ENCODE data around the gene C9orf152. TPM values are rescaled to one million over a fixed set of nuclear protein-coding genes. Genes with fewer than 3 reads are reported as not detected.
"Not testable (repeated sequence)": the region's sequence is repeated elsewhere in the genome, so short reads cannot be mapped to it uniquely, and the experiment has no call there.

C9orf152 gene
- total RNA-seq, 6 donors from 2014 or later, result 6.3 to 26.3 (median 15.9) TPM

DNA sequence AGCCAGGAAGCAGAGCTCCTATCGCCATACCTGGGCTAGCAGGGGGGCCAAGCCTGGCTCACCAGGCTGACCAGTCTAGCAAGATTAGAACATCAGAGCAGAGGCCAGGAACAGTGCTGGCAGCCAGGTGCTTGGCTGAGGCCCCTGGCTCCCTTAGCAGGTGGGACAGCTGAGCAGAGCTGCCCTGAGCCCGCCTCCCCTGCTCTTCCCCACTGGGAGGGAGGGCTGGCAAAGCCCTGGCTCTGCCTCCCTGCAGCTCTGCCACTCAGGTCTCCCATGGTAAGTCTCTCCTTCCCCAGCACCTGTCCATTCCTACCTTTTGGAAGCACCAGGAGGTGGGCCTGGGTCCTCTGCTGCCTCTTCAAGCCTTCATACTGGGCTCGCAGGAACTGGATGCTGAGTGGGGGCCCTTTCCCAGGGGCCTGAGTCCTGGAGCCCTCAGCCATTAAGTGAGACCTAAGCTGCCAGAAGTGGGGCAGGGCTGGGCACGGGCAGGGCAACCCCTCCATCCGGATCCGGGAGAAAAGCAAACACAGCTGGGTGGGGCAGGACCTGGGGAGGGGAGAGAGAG is 803 bp downstream of the C9orf152 start:
- H3K27me3 ChIP-seq, result no peaks in the 10 kb centered on the region
- H3K36me3 ChIP-seq, result no peaks in the 10 kb centered on the region
- WGBS, 2 donors, result 27 to 43% methylated on average over 3 to 5 of the region's 6 CpGs
- DNase-seq (peak; percentile 61 to 84), ATAC-seq (ENCODE audit: low FRiP score in 2 of 2) (peak; percentile 71 to 90)
- no peaks in the 10 kb centered on the region for H3K9me3 ChIP-seq
- peak overlapping the region; percentile 48 to 91 (median 78) for H3K27ac ChIP-seq
- H3K4me1 ChIP-seq, result peaks cover 0 to 5% (median 2%) of the 10 kb centered on the region in 4 donors
- TF ChIP-seq POLR2A (IDR thresholded peaks at IDR 0.05), result peak in 2 of 4 donors; percentile 27 to 72
- no peak for TF ChIP-seq EP300 (IDR thresholded peaks at IDR 0.05)
- TF ChIP-seq POLR2AphosphoS5 (IDR thresholded peaks at IDR 0.05), result peak in 1 of 2 donors; percentile 20
- peak overlapping the region in 3 of 4 donors; percentile 22 to 45 (median 41) for H3K4me3 ChIP-seq

- peak; percentile 21 to 25 for ATAC-seq (ENCODE audit: low FRiP score in 2 of 2)
- H3K27ac ChIP-seq, result peak overlapping the region; percentile 48 to 91 (median 78)
- TF ChIP-seq, protein P1, sequence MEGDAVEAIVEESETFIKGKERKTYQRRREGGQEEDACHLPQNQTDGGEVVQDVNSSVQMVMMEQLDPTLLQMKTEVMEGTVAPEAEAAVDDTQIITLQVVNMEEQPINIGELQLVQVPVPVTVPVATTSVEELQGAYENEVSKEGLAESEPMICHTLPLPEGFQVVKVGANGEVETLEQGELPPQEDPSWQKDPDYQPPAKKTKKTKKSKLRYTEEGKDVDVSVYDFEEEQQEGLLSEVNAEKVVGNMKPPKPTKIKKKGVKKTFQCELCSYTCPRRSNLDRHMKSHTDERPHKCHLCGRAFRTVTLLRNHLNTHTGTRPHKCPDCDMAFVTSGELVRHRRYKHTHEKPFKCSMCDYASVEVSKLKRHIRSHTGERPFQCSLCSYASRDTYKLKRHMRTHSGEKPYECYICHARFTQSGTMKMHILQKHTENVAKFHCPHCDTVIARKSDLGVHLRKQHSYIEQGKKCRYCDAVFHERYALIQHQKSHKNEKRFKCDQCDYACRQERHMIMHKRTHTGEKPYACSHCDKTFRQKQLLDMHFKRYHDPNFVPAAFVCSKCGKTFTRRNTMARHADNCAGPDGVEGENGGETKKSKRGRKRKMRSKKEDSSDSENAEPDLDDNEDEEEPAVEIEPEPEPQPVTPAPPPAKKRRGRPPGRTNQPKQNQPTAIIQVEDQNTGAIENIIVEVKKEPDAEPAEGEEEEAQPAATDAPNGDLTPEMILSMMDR (IDR thresholded peaks at IDR 0.05), result no peak
- no peak for TF ChIP-seq POLR2AphosphoS5 (IDR thresholded peaks at IDR 0.05)
- no peak for TF ChIP-seq POLR2A (IDR thresholded peaks at IDR 0.05)
- no peak for TF ChIP-seq EP300 (IDR thresholded peaks at IDR 0.05)
- peak in 1 of 2 donors; percentile 58 for DNase-seq
- H3K4me1 ChIP-seq, result peaks cover 0 to 5% (median 2%) of the 10 kb centered on the region in 4 donors
- no peaks in the 10 kb centered on the region for H3K36me3 ChIP-seq
- no peaks in the 10 kb centered on the region for H3K9me3 ChIP-seq
- H3K27me3 ChIP-seq, result no peaks in the 10 kb centered on the region
- WGBS, 2 donors, result 46 to 71% methylated on average over 1 of the region's 1 CpG
- peak overlapping the region in 3 of 4 donors; percentile 22 to 45 (median 41) for H3K4me3 ChIP-seq
These were observed 1.6 kb downstream of the C9orf152 start for GRCh38 chr9:110206389-110206788.

DNA sequence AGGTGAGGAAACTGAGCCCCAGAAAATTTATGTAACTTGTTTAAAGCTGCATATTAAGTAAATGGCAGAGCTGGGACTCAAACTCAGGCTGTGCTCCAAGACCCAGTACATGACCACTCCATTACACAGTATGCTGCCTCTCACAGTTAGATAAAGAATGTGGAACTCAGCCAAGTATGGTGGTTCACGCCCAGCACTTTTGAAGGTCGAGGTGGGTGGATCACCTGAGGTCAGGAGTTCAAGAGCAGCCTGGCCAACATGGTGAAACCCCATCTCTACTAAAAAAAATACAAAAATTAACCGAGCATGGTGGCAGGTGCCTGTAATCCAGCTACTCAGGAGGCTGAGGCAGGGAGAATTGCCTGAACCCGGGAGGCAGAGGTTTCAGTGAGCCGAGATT is 2.3 kb downstream of the C9orf152 start:
- Histone ChIP-seq H3K4me3 (peak overlapping the region in 3 of 4 donors; percentile 22 to 45 (median 41)), H3K27ac (peak overlapping the region in 2 of 4 donors; percentile 77 to 91)
- peak in 1 of 2 donors; percentile 33 for ATAC-seq (ENCODE audit: low FRiP score in 2 of 2)
- DNase-seq, result peak in 1 of 2 donors; percentile 45
- not testable (repeated sequence) for H3K4me1 ChIP-seq, H3K36me3 ChIP-seq, H3K9me3 ChIP-seq, H3K27me3 ChIP-seq
- WGBS, 2 donors, result 52 to 69% methylated on average over 5 of the region's 5 CpGs

DNA sequence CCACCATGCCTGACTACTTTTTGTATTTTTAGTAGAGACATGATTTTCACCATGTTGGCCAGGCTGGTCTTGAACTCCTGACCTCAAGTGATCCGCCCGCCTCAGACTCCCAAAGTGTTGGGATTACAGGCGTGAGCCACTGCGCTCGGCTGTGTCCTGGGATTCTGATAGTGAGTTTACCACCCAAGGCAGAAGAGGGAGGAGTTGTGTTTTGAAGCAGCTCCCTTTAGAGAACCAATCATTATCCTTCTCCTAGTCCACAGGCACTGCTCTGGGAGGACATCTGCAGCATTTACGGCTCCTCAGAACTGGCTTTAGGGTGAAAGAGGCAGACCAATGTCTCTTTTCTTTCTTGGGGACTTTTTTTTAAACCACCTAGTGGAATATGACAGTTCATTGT is 5.7 kb downstream of the C9orf152 start:
- ATAC-seq (ENCODE audit: low FRiP score in 2 of 2) (no peak), DNase-seq (no peak)
- no peak for TF ChIP-seq POLR2A (IDR thresholded peaks at IDR 0.05)
- no peak for TF ChIP-seq EP300 (IDR thresholded peaks at IDR 0.05)
- TF ChIP-seq POLR2AphosphoS5 (IDR thresholded peaks at IDR 0.05), result no peak
- TF ChIP-seq, protein P1 (IDR thresholded peaks at IDR 0.05), result no peak
- H3K4me1 ChIP-seq, result peaks cover 0 to 5% (median 4%) of the 10 kb centered on the region in 4 donors
- no peaks in the 10 kb centered on the region for H3K36me3 ChIP-seq
- no peaks in the 10 kb centered on the region for H3K27me3 ChIP-seq
- no peak overlapping the region for H3K27ac ChIP-seq
- no peaks in the 10 kb centered on the region for H3K9me3 ChIP-seq
- WGBS, 2 donors, result 92% methylated on average over 6 of the region's 6 CpGs
- H3K4me3 ChIP-seq, result no peak overlapping the region

GRCh38 chr9:110199643-110200042 is 8.3 kb downstream of the C9orf152 start:
- Histone ChIP-seq H3K4me3 (no peak overlapping the region), H3K9me3 (no peaks in the 10 kb centered on the region), H3K36me3 (no peaks in the 10 kb centered on the region), H3K27ac (peak overlapping the region in 2 of 4 donors; percentile 1 to 39), H3K27me3 (no peaks in the 10 kb centered on the region), H3K4me1 (peaks cover 4 to 9% (median 7%) of the 10 kb centered on the region in 4 donors)
- DNase-seq, result peak in 1 of 2 donors; percentile 6
- no peak for ATAC-seq (ENCODE audit: low FRiP score in 2 of 2)
- TF ChIP-seq, protein P1 (IDR thresholded peaks at IDR 0.05), result no peak
- TF ChIP-seq POLR2A (IDR thresholded peaks at IDR 0.05), result no peak
- no peak for TF ChIP-seq EP300 (IDR thresholded peaks at IDR 0.05)
- TF ChIP-seq POLR2AphosphoS5 (IDR thresholded peaks at IDR 0.05), result no peak
- 52 to 74% methylated on average over 2 of the region's 2 CpGs for WGBS, 2 donors

GRCh38 chr9:110198357-110198756 is 9.6 kb downstream of the C9orf152 start:
- TF ChIP-seq POLR2AphosphoS5 (IDR thresholded peaks at IDR 0.05), result no peak
- no peak for TF ChIP-seq POLR2A (IDR thresholded peaks at IDR 0.05)
- TF ChIP-seq, protein P1 (IDR thresholded peaks at IDR 0.05), result no peak
- TF ChIP-seq EP300 (IDR thresholded peaks at IDR 0.05), result no peak
- Histone ChIP-seq H3K4me3 (no peak overlapping the region), H3K9me3 (no peaks in the 10 kb centered on the region), H3K27ac (peak overlapping the region in 2 of 4 donors; percentile 9 to 24), H3K27me3 (no peaks in the 10 kb centered on the region), H3K36me3 (no peaks in the 10 kb centered on the region), H3K4me1 (peaks cover 14 to 20% (median 18%) of the 10 kb centered on the region in 4 donors)
- DNase-seq (no peak), ATAC-seq (ENCODE audit: low FRiP score in 2 of 2) (no peak)
- WGBS, 2 donors, result 92 to 96% methylated on average over 12 of the region's 12 CpGs
